Measurements from ENCODE around the gene ALMS1.
"Not testable (repeated sequence)": the region's sequence is repeated elsewhere in the genome, so short reads cannot be mapped to it uniquely, and the experiment has no call there.

ALMS1 gene

DNA sequence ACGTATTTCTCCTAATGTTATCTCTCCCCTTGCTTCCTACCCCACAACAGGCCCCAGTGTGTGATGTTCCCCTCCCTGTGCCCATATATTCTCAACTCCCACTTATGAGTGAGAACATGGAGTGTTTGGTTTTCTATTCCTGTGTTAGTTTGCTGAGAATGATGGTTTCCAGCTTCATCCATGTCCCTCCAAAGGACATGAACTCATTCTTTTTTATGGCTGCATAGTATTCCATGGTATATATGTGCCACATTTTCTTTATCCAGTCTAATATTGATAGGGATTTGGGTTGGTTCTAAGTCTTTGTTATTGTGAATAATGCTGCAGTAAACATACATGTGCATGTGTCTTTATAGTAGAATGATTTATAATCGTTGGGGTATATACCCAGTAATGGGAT is 119.2 kb downstream of the ALMS1 start:
- DNase-seq (ENCODE audit: extremely low read depth in 1 of 2, low read depth in 1 of 2), result not testable (repeated sequence)

DNA sequence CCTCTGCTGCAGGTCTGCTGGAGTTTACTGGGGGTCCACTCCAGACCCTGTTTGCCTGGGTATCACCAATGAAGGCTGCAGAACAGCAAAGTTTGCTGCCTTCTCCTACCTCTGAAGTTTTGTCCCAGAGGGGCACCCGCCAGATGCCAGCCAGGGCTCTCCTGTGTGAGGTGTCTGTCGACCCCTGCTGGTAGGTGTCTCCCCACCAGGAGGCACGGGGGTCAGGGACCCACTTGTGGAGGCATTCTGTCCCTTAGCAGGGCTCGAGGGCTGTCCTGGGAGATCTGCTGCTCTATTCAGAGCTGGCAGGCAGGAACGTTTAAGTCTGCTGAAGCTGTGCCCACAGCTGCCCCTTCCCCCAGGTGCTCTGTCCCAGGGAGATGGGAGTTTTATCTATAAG is 124.8 kb downstream of the ALMS1 start:
- DNase-seq (ENCODE audit: extremely low read depth in 1 of 2, low read depth in 1 of 2), result not testable (repeated sequence)

DNA sequence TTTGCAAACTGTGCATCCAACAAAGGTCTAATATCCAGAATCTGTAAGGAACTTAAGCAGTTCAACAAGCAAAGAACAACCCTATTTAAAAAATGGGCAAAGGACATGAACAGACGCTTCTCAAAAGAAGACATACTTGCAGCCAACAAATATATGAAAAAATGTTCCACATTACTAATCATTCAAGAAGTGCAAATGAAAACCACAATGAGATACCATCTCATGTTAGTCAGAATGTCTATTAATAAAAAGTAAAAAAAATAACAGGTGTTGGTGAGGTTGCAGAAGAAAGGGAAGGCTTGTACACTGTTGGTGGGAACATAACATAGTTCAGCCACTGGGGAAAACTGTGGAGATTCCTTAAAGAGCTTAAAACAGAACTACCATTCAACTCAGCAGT is 130.4 kb downstream of the ALMS1 start:
- no peak for DNase-seq (ENCODE audit: extremely low read depth in 1 of 2, low read depth in 1 of 2)

DNA sequence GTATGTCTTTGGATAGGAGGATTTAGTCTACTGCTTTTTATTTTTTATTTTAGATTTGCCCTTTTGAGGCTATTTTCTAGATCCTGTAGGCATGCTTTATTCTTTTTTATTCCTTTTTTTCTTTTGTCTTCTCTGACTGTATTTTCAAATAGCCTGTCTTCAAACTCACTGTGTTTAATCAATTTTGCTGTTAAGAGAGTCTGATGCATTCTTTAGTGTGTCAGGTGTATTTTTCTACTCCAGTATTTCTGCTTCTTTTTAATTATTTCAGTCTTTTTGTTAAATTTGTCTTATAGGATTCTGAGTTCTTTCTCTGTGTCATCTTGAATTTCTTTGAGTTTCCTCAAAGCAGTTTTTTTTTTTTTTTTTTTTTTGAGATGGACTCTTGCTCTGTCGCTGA is 143.1 kb downstream of the ALMS1 start:
- DNase-seq (ENCODE audit: extremely low read depth in 1 of 2, low read depth in 1 of 2), result no peak

GRCh38 chr2:73530773-73531172 is 145.1 kb downstream of the ALMS1 start:
- not testable (repeated sequence) for DNase-seq (ENCODE audit: extremely low read depth in 1 of 2, low read depth in 1 of 2)

DNA sequence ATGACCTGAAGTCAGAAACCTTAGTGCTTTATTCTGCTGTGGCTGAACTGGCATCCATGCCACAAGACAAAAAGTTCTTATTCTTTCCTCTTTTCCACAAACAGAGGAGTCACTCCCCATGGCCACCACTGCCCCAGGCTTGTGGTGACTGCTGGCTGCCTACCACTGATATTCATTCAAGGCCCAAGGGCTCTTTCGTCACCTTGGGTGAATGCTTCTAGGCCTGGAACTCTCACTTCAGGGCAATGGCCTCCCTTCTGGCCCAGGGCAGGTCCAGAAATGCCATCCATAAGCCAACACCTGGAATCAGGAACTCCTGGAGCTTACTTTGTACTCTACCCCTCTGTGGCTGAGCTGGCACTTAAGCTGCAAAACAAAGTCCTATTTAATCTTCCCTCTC is 146.7 kb downstream of the ALMS1 start:
- DNase-seq (ENCODE audit: extremely low read depth in 1 of 2, low read depth in 1 of 2), result no peak

DNA sequence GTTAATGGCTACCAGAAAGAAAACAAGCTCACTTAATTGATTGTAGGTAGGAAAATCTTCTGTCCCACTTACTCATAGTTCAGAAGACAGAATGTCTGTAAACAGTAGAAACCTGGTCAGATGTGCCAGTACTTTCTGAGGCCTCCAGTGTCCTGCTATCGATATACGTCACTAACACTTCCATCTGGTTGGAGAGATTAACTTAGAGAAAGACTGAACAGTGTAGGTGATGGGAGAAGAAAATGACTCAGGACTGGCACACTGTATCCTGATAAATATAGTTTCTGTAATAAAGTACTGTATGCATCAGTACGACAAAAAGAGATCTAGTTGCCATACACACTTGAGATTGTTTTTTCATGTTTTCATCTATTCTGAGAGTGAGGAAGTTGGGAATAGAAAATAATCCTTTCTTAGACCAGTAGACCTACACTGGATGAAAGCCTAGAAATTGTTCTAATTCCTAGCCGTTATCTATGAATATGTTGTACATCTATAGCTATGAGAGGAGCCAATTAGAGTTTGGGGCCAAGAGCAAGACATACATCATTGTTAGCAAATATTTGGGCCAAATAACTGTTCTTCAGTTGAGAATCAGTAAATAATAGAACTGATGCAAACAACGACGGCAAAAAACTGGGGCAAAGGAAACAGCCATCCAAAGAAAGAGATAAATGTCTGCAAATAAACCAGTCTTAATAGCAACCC is 150.7 kb downstream of the ALMS1 start:
- no peak for DNase-seq (ENCODE audit: extremely low read depth in 1 of 2, low read depth in 1 of 2)

- DNase-seq (ENCODE audit: extremely low read depth in 1 of 2, low read depth in 1 of 2), result not testable (repeated sequence)
Observed at GRCh38 chr2:73560875-73561274, 175.2 kb downstream of the ALMS1 start.

DNA sequence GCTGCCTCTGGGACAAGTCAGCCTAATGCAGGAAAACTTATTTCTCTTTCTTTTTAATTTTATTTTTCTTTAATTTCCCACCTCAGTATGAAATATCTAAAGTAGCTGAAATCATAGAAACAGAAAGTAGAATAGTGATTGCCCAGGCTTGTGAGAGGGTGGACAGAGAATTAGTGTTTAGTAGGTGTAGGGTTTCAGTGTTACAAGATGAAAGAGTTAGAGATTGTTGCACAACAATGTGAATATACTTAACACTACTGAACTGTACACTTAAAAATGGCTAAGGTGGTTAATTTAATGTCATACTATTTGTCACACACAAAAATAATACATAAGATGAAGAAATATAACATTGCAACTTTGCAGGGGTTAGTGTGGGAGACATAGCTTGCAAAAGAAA is 175.8 kb downstream of the ALMS1 start:
- DNase-seq (ENCODE audit: extremely low read depth in 1 of 2, low read depth in 1 of 2), result no peak

GRCh38 chr2:73564986-73565385 is 179.3 kb downstream of the ALMS1 start:
- DNase-seq (ENCODE audit: extremely low read depth in 1 of 2, low read depth in 1 of 2), result no peak

- DNase-seq (ENCODE audit: extremely low read depth in 1 of 2, low read depth in 1 of 2), result no peak
Observed at GRCh38 chr2:73566288-73566878, 180.7 kb downstream of the ALMS1 start.

GRCh38 chr2:73575261-73575660 is 189.6 kb downstream of the ALMS1 start:
- no peak for DNase-seq (ENCODE audit: extremely low read depth in 1 of 2, low read depth in 1 of 2)

DNA sequence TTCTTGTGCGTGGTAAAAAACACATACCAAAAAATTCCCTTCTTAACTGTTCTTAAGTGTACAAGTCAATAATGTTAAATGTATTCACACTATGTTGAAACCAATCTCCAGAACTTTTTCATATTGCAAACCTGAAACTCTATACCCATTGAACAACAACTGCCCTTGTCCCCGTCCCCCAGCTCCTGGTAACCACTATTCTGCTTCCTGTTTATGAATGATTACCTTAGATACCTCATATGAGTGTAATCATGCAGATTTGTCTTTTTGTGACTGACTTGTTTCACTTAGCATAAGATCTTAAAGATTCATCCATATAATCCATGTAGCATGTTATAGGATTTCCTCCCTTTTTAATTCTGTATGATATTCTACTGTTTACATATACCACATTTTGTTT is 196.7 kb downstream of the ALMS1 start:
- DNase-seq (ENCODE audit: extremely low read depth in 1 of 2, low read depth in 1 of 2), result no peak

- DNase-seq (ENCODE audit: extremely low read depth in 1 of 2, low read depth in 1 of 2), result no peak
Observed at GRCh38 chr2:73588177-73588576, 202.5 kb downstream of the ALMS1 start.

DNA sequence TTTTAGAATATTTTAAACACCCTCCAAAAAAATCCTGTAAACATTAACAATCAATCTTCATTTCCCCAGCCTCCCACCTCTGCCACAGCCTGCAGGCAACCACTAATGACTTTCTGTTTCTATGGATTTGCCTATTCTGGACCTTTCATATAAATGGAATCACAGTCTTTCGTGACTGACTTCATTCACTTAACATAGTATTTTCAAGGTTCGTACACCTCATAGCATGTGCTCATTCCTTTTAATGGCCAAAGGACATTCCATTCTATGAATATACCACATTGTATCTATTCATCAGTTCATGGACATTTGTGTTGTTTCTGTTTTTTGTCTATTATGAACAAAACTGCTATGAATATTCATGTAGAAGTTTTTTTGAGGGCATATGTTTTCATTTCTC is 208.0 kb downstream of the ALMS1 start:
- no peak for DNase-seq (ENCODE audit: extremely low read depth in 1 of 2, low read depth in 1 of 2)

DNA sequence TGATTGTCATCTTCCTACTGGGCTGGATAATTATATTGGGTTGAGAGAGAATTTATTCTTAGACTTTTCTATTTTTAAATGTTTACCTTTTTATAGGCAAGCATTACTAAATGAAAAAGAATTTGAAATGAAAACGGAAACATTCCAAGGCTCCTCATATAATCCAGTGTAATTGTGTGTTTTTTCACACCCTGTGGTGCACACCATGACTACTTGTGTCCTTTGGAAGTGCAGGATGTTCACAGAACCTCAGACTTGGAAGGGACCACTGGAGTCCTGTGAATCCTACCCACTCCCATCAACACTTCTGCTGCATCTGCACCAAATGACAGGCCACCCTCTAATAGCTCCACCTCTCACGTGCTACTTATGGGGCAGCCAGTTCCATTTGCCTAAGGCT is 208.6 kb downstream of the ALMS1 start:
- DNase-seq (ENCODE audit: extremely low read depth in 1 of 2, low read depth in 1 of 2), result no peak

DNA sequence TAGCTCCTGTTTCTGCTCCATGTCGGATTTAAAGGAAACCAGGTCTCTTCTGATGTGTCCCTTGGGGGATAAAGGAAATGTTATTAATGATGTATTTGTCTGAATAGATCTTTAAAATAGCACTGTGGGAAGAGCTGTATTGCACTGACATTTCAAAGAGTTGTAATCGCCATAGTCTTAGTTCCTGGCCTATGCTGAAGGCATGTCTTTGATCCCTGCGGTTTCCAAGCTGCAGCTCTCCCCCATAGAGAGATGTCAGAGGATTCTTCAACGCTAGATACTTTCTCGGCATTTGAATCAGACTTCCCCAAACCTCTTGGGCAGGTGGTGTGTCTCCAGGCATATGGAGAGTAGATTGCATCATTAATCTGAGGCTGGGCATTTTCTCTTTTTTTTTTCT is 216.1 kb downstream of the ALMS1 start:
- no peak for DNase-seq (ENCODE audit: extremely low read depth in 1 of 2, low read depth in 1 of 2)

- not testable (repeated sequence) for DNase-seq (ENCODE audit: extremely low read depth in 1 of 2, low read depth in 1 of 2)
Observed at GRCh38 chr2:73603099-73603588, 217.5 kb downstream of the ALMS1 start.

DNA sequence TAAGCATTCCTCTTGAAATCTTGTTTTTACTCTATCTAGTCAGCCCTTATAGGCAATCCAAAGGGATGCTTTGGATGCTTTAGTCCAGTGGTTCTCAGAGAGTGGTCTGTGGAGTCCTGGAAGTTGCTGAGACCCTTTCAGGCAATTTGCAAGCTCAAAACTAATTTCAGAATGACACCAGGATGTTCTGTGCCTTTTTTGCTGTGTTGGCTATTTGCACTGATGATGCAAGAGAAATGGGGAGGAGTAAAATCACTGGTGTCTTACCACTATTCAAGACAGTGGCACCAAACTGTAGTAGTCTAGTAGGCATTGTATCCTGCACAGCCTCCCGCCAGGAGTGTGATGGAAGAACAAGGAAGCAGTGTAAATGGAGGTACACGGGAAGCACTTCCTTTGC is 219.0 kb downstream of the ALMS1 start:
- not testable (repeated sequence) for DNase-seq (ENCODE audit: extremely low read depth in 1 of 2, low read depth in 1 of 2)

- DNase-seq (ENCODE audit: extremely low read depth in 1 of 2, low read depth in 1 of 2), result no peak
Observed at GRCh38 chr2:73610111-73610510, 224.5 kb downstream of the ALMS1 start.

DNA sequence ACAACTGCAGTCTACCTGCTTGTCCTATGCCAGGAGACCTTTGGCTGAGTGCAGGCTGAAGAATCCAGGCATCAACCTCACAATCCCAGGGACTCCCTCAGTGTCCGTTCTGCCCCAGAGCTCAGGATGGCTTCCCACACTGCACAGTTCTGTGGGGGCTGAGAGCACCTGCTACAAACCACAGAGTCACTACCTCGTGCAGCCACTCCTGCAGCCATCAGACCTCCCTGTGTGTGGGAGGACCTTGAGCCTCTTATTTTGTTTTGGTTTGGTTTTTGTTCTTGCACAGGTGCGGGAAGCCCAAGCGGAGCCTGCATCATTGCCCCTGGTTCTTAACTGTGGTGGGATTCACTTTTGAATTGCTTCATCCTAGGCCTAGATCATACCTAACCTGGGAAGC is 225.6 kb downstream of the ALMS1 start:
- DNase-seq (ENCODE audit: extremely low read depth in 1 of 2, low read depth in 1 of 2), result no peak

GRCh38 chr2:73611867-73612266 is 226.2 kb downstream of the ALMS1 start:
- no peak for DNase-seq (ENCODE audit: extremely low read depth in 1 of 2, low read depth in 1 of 2)

- DNase-seq (ENCODE audit: extremely low read depth in 1 of 2, low read depth in 1 of 2), result no peak
Observed at GRCh38 chr2:73614105-73614504, 228.5 kb downstream of the ALMS1 start.

Data from activated CD8-positive, alpha-beta memory T cell treated with anti-CD3 and anti-CD28 coated beads for 1 hour (primary cell).